Sigmoid colon (tissue), 7 donors: ENCODE data around the gene FGFBP3. TPM values are rescaled to one million over a fixed set of nuclear protein-coding genes. Genes with fewer than 3 reads are reported as not detected.
"Not testable (repeated sequence)": the region's sequence is repeated elsewhere in the genome, so short reads cannot be mapped to it uniquely, and the experiment has no call there.

ENCODE experiments used
- DNase-seq: peaks from one replicate; pipeline ENCODE4 v3.0.0-alpha.2; 2019
- H3K27ac ChIP-seq, 4 donors: fragments of 200-600 bp; sonication (generic); one replicate each; pipeline ENCODE4 v1.5.1; 2016 to 2019; ENCODE audit warnings: mild to moderate bottlenecking in 1 of 4
- H3K27me3 ChIP-seq, 3 donors: fragments of 200-600 bp; sonication (generic); one replicate each; pipeline ENCODE4 v1.5.1; 2019; ENCODE audit warnings: mild to moderate bottlenecking in 1 of 3
- H3K36me3 ChIP-seq, 4 donors: fragments of 200-600 bp; sonication (generic); one replicate each; pipeline ENCODE4 v1.5.1; 2016 to 2019
- H3K4me1 ChIP-seq, 4 donors: fragments of 200-600 bp; sonication (generic); one replicate each; pipeline ENCODE4 v1.5.1; 2017 to 2019
- H3K4me3 ChIP-seq, 4 donors: fragments of 200-600 bp; sonication (generic); one replicate each; pipeline ENCODE4 v1.5.1; 2017 to 2019; ENCODE audit warnings: mild to moderate bottlenecking in 2 of 4, moderate library complexity in 1 of 4
- H3K9me3 ChIP-seq, 4 donors: fragments of 200-600 bp in 3 of 4; sonication (generic) in 3 of 4; one replicate each; pipeline versions ENCODE4 v1.5.1 to v1.6.1; 2013 to 2019
- CTCF ChIP-seq, 4 experiments: fragments of 450-650 bp in 3 of 4; fragments of 200-600 bp in 1 of 4; IDR thresholded peaks; one replicate each; pipeline ENCODE4 v1.5.1; 2016 to 2019; ENCODE audit warnings: antibody characterized with exemption in 4 of 4, mild to moderate bottlenecking in 3 of 4, moderate library complexity in 2 of 4
- EP300 ChIP-seq, 4 donors: sonication (generic); formaldehyde crosslinking; IDR thresholded peaks; one replicate each; pipeline ENCODE4 v1.6.1; 2017; ENCODE audit warnings: antibody characterized with exemption in 4 of 4
- POLR2A ChIP-seq, 2 donors: fragments of 450-650 bp; IDR thresholded peaks; one replicate each; pipeline ENCODE4 v1.6.1; 2016; ENCODE audit warnings: antibody characterized with exemption in 2 of 2, mild to moderate bottlenecking in 2 of 2, moderate library complexity in 2 of 2
- POLR2AphosphoS5 ChIP-seq, 4 donors: sonication (generic); formaldehyde crosslinking; IDR thresholded peaks; one replicate each; pipeline ENCODE4 v1.6.1; 2017; ENCODE audit warnings: antibody characterized with exemption in 4 of 4
- WGBS, 2 donors: extraction: QIAGEN DNeasy Blood & Tissue Kit; methylation state at CpG; one replicate each; pipeline ENCODE4 v1.1.7; 2013; 5-methylcytosine and 5-hydroxymethylcytosine counted together
- intact Hi-C: fragments of 100-400 bp; cut with DNase I; formaldehyde crosslinking; loops from one replicate; pipeline ENCODE4 v1.15.1; 2023
- polyA plus RNA-seq, 3 donors: library from polyadenylated mRNA; stranded (reverse); fragments of 200-250 nt; gene quantifications; one replicate each; pipeline ENCODE4 v1.2.3, GENCODE V29; 2013
- total RNA-seq, 4 donors: library from RNA; depleted of rRNA; stranded (reverse); fragments of >200 nt; gene quantifications; one replicate each; pipeline ENCODE4 v1.1.0, GENCODE V29; 2016
- donor health status: healthy with polysubstance abuse.
- donor health status: Bipolar disorder and iron deficiency.
- donor health status: healthy.

FGFBP3 gene
- total and polyA plus RNA-seq, 7 donors: 0.16 to 1.2 (median 0.65) TPM; not detected in 1

GRCh38 chr10:91907033-91907594 lies 2.2 kb downstream of the FGFBP3 start:
- no peak overlapping the region for H3K27ac ChIP-seq
- H3K4me1 ChIP-seq: peaks cover 0 to 9% (median 6%) of the 10 kb centered on the region in 4 donors
- DNase-seq: no peak
- H3K36me3 ChIP-seq: no peaks in the 10 kb centered on the region
- H3K4me3 ChIP-seq: no peak overlapping the region
- TF ChIP-seq CTCF (IDR thresholded peaks at IDR 0.05) (no peak), POLR2AphosphoS5 (IDR thresholded peaks at IDR 0.05) (no peak), POLR2A (IDR thresholded peaks at IDR 0.05) (no peak), EP300 (IDR thresholded peaks at IDR 0.05) (no peak)
- 91 to 92% methylated on average over 5 of the region's 5 CpGs for WGBS, 2 donors
- no peaks in the 10 kb centered on the region for H3K27me3 ChIP-seq
- no peaks in the 10 kb centered on the region for H3K9me3 ChIP-seq
- intact Hi-C loops: loop anchor here (5.0 to 10.0 kb wide), 3 partner anchors 52 to 502 kb away; partner anchors contain the start of gene PPP1R3C

GRCh38 chr10:91901784-91902677 lies 7.3 kb downstream of the FGFBP3 start:
- WGBS, 2 donors: 0 to 3% methylated on average over 2 of the region's 2 CpGs
- DNase-seq: no peak
- intact Hi-C loops: loop anchor here (10.0 kb wide), 2 partner anchors 47 to 497 kb away; no protein-coding TSS in a partner anchor

GRCh38 chr10:91897421-91897820 lies 11.9 kb downstream of the FGFBP3 start:
- no peaks in the 10 kb centered on the region for H3K4me1 ChIP-seq
- H3K9me3 ChIP-seq: no peaks in the 10 kb centered on the region
- intact Hi-C loops: no loop called here
- no peak for TF ChIP-seq POLR2A (IDR thresholded peaks at IDR 0.05)
- TF ChIP-seq EP300 (IDR thresholded peaks at IDR 0.05): no peak
- WGBS, 2 donors: 73 to 76% methylated on average over 8 of the region's 8 CpGs
- H3K36me3 ChIP-seq: no peaks in the 10 kb centered on the region
- no peak overlapping the region for H3K27ac ChIP-seq
- no peaks in the 10 kb centered on the region for H3K27me3 ChIP-seq
- no peak for DNase-seq
- H3K4me3 ChIP-seq: no peak overlapping the region

More at GRCh38 chr10:91901784-91902677, 7.3 kb downstream of the FGFBP3 start:
- TF ChIP-seq POLR2AphosphoS5 (IDR thresholded peaks at IDR 0.05) (peak in 1 of 4 donors; percentile 39), POLR2A (IDR thresholded peaks at IDR 0.05) (no peak)
- H3K27me3 ChIP-seq: no peaks in the 10 kb centered on the region
- H3K36me3 ChIP-seq: no peaks in the 10 kb centered on the region
- H3K27ac ChIP-seq: peak overlapping the region in 2 of 4 donors; percentile 18 to 23
- H3K4me1 ChIP-seq: no peaks in the 10 kb centered on the region
- H3K4me3 ChIP-seq: no peak overlapping the region
- H3K9me3 ChIP-seq: no peaks in the 10 kb centered on the region

- Histone ChIP-seq H3K9me3 (no peaks in the 10 kb centered on the region), H3K4me1 (no peaks in the 10 kb centered on the region), H3K36me3 (no peaks in the 10 kb centered on the region), H3K27me3 (no peaks in the 10 kb centered on the region), H3K4me3 (no peak overlapping the region), H3K27ac (no peak overlapping the region)
- intact Hi-C loops: no loop called here
- no peak for TF ChIP-seq EP300 (IDR thresholded peaks at IDR 0.05)
- DNase-seq: no peak
- WGBS, 2 donors: 91 to 92% methylated on average over 3 of the region's 3 CpGs
Observed at GRCh38 chr10:91896212-91896756, 13.0 kb downstream of the FGFBP3 start.

GRCh38 chr10:91894261-91894685 lies 15.0 kb downstream of the FGFBP3 start:
- H3K9me3 ChIP-seq, H3K36me3 ChIP-seq, H3K27me3 ChIP-seq, H3K4me1 ChIP-seq, H3K27ac ChIP-seq, DNase-seq, H3K4me3 ChIP-seq, intact Hi-C loops: not testable (repeated sequence)
- 84 to 91% methylated on average over 14 of the region's 14 CpGs for WGBS, 2 donors

GRCh38 chr10:91893051-91893450 lies 16.2 kb downstream of the FGFBP3 start:
- Histone ChIP-seq H3K36me3 (no peaks in the 10 kb centered on the region), H3K9me3 (no peaks in the 10 kb centered on the region), H3K4me1 (peaks cover 0 to 2% (median under 1%) of the 10 kb centered on the region in 4 donors), H3K27me3 (no peaks in the 10 kb centered on the region), H3K27ac (no peak overlapping the region), H3K4me3 (no peak overlapping the region)
- WGBS, 2 donors: 95 to 98% methylated on average over 2 of the region's 2 CpGs
- no peak for DNase-seq
- TF ChIP-seq EP300 (IDR thresholded peaks at IDR 0.05): no peak
- intact Hi-C loops: no loop called here
